Sigmoid colon (tissue), 4 donors: ENCODE data around the gene SOHLH2.

Experiments
- EP300 ChIP-seq, 4 donors: sonication (generic); formaldehyde crosslinking; IDR thresholded peaks; one replicate each; pipeline ENCODE4 v1.6.1; 2017; ENCODE audit warnings: antibody characterized with exemption in 4 of 4
- POLR2A ChIP-seq, 2 donors: fragments of 450-650 bp; IDR thresholded peaks; one replicate each; pipeline ENCODE4 v1.6.1; 2016; ENCODE audit warnings: antibody characterized with exemption in 2 of 2, mild to moderate bottlenecking in 2 of 2, moderate library complexity in 2 of 2
- POLR2AphosphoS5 ChIP-seq, 4 donors: sonication (generic); formaldehyde crosslinking; IDR thresholded peaks; one replicate each; pipeline ENCODE4 v1.6.1; 2017; ENCODE audit warnings: antibody characterized with exemption in 4 of 4
- TF ChIP-seq, protein P1 (sequence below), 4 experiments: fragments of 450-650 bp in 3 of 4; fragments of 200-600 bp in 1 of 4; IDR thresholded peaks; one replicate each; pipeline ENCODE4 v1.5.1; 2016 to 2019; ENCODE audit warnings: antibody characterized with exemption in 4 of 4, mild to moderate bottlenecking in 3 of 4, moderate library complexity in 2 of 4

DNA sequence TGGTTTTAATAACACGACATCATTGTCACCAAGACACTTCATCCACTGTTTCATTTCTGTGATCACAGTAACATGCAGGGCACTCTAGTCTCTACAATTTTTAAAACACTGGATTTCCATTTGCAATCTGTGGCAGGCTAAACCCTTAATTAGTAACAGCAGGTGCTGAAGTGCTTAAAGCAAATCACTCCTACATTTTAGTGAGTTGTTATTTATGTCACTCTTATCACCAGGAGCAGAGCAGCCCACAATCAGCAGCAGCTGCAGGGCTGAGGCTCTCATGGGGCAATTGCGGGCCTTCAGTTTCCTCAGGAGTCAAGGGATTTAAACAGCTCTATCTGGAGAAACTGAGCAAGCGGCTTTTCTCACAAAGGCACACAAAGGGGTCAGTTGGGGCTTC, 1.6 kb downstream of the SOHLH2 start:
- TF ChIP-seq POLR2A (IDR thresholded peaks at IDR 0.05) = no peak
- TF ChIP-seq, protein P1, sequence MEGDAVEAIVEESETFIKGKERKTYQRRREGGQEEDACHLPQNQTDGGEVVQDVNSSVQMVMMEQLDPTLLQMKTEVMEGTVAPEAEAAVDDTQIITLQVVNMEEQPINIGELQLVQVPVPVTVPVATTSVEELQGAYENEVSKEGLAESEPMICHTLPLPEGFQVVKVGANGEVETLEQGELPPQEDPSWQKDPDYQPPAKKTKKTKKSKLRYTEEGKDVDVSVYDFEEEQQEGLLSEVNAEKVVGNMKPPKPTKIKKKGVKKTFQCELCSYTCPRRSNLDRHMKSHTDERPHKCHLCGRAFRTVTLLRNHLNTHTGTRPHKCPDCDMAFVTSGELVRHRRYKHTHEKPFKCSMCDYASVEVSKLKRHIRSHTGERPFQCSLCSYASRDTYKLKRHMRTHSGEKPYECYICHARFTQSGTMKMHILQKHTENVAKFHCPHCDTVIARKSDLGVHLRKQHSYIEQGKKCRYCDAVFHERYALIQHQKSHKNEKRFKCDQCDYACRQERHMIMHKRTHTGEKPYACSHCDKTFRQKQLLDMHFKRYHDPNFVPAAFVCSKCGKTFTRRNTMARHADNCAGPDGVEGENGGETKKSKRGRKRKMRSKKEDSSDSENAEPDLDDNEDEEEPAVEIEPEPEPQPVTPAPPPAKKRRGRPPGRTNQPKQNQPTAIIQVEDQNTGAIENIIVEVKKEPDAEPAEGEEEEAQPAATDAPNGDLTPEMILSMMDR (IDR thresholded peaks at IDR 0.05) = no peak
- TF ChIP-seq EP300 (IDR thresholded peaks at IDR 0.05) = no peak
- TF ChIP-seq POLR2AphosphoS5 (IDR thresholded peaks at IDR 0.05) = no peak
